Central memory CD4-positive, alpha-beta T cell (primary cell): ENCODE data around the gene PNO1.
"Not testable (repeated sequence)": the region's sequence is repeated elsewhere in the genome, so short reads cannot be mapped to it uniquely, and the experiment has no call there.

ENCODE experiments used
- DNase-seq: peaks from one replicate; pipeline ENCODE4 v3.0.0; 2022
- total RNA-seq, 3 experiments: gene quantifications; one replicate each; lab custom pipeline; 2026; lab: John Stamatoyannopoulos, UW

Gene PNO1
- 24.8 to 166 (median 38.6) reads per million in 3 experiments for total RNA-seq

DNA sequence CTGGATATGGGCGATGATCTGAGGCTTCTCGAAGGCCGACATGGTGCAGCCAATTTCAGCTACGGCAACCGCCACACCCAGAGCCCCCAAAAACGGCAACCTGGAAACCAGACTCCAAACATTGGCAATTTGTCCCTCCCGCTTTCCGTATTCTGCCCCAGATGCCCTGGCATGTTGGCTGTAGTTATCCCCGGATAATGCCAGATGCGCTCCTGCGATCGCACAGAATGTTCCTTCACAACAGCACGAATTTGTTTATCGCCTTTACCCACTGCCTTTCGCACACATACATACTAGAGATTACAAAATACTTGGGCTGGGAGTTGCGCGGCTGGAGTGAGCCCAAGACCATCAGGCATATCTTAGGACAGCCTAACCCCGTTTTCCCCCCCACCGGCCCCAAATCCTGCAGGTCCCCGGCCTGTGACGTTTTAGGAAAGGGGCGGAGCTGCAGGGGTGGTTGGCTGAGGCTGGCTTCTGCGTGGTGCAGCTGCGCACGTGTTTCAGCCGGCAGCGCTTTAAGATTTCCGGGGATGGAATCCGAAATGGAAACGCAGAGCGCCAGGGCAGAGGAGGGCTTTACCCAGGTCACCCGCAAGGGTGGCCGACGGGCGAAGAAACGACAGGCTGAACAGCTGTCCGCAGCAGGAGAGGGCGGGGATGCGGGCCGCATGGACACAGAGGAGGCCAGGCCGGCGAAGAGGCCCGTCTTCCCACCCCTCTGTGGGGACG lies at the start of gene PNO1:
PNO1 (plus strand) TSS at position 487 of the 732 bp plus-strand sequence; CDS start at position 534, 47 bp downstream.
- DNase-seq = peak; percentile 97

DNA sequence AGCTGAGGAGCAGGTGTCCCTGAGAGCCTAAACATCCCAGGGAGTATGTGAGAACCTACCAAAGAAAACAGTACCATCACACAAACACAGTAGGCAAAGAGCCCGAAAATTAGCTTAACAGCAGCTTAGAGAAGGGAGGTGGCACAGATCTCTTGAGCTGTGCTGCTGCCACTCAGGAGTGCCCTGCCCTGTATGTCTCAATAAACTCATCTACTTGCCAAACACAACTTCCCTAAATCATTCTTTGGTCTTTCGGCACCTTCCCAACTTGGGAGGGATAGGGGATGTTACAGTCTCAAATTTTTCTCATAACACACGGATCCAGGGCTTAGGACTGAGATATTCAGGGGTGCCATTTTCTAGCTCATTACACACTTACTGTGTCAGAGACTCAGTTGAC lies 49.6 kb upstream of the PNO1 start:
- DNase-seq = no peak

DNA sequence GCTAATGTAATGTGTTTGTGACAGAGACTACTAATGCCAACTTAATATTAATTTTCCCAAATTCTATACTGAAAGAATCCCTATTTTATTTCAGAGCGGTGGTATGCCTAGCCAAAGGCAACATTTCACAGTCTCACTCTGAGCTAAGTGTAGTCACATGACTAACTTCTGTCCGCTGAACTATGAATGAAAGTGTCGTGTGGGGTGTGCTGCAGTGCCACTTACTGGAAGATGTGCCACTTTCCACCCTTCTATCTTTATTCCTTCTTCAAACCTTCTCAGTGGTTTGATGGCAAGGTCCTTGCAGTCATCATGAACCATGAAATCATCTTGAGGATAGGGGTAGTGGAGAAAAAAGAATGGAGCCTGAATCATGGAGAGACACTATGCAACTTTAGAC lies 47.6 kb upstream of the PNO1 start:
- no peak for DNase-seq

DNA sequence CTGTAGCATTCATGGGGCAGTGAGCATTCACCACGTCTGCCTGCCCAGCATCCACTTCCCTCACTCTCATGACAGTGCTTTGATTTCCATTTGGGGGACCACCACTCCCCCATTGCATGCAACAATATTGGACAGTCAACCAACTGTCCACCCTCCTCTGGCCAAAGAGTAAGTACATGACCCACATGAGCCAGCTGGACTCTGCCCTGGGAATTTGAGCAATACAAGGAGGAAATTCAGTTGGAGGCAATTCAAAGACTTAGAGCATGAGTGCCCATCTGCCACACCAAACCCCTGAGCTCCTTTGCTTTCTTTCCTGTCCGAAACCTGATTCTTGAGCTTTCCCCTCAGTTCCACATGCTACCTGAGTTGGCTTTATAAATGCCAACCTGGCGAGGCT lies 41.7 kb upstream of the PNO1 start:
- DNase-seq = no peak

DNA sequence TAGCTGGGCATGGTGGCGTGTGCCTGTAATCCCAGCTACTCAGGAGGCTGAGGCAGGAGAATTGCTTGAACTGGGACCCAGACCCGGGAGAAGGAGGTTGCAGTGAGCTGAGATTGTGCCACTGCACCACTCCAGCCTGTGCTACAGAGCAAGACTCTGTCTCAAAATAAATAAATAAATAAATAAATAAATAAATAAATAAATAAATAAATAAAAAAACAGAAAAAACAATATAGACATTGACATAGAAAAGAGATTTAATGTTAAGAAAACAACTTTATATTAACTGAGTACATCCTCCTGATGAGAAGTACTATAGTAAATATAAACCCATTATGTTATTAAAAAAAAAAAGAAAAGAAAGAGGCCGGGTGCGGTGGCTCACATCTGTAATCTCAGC lies 39.8 kb upstream of the PNO1 start:
- not testable (repeated sequence) for DNase-seq

DNA sequence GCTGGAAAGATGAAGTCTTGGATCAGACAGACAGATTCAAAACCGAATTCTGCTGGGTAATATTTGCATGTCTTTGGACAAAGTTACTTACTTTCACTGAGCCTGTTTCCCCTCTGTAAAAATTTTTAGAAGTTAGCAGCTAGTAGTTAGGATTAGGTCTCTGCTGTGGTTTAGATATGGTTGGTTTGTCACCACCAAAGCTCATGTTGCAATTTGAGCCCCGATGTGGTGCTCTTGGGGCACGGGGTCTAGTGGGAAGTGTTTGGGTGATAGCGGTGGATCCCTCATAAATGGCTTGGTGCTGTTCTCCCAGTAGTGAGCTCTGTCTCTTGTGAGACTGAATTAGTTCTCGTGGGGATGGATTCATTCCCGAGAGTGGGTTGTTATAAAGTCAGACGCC lies 38.9 kb upstream of the PNO1 start:
- no peak for DNase-seq

DNA sequence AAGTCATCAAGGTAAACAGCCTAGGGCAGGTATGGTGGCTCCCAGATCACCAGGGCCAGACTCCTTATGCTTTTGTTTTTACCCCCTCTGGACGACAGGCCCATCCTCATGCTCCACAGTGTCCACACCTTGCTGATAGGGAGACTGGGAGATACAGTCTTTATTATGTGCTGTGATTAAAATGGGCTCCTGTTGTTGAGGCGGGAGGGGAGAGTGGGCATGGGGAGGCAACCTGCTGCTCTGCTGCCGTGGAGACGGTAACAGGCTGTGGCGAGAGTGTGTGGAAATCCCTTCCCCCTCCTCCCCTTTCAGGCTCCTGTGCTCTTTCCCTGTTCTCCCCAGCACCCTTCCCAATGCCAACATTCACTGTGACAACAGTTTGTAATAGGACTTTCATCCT lies 38.2 kb upstream of the PNO1 start:
- DNase-seq = no peak

DNA sequence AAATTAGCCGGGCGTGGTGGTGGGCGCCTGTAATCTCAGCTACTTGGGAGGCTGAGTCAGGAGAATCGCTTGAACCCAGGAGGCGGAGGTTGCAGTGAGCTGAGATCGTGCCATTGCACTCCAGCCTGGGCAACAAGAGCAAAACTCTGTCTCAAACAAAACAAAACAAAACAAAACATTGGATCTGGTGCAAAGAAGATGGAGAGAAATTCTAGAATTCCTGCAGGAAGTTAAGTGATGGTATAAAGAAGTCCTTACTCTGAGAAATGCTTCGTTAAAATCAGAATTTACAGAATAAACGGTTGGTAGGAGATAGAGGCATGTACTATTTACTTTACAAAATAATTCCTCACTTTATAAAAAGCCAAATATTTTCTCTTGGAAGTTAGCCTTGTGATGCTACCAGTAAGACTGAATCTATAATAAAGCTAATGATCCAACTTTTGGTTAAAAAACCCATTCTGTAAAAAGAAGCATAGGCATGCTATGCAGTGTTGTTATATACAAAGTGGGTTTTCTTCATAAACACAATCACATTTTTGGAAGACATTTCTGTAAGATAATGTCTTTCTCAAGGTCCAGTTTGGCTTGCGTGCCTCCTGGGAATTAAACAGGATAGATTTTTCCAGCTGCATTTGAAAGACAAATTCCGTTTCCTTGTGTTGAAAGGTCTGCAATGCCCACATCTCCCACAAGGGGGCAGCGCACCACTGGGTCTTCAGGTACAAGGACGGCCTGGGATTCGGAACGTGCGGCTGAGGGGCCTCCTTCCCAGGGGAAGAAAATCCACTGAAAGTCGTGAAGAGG lies 35.6 kb upstream of the PNO1 start:
- DNase-seq = peak; percentile 51

DNA sequence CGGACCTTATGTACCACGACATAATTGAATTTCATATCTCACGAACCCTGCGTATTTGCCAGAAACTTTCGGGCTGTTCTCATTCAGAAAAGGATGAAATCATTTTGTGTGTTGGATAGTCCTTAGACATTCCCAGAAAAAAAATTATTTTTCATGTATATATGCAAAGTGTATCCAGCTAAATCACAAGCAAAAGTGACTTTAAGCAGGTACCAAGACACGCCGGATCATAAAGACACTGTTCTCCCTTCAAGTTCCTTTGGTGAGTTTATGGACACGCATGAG lies 35.1 kb upstream of the PNO1 start:
- no peak for DNase-seq

DNA sequence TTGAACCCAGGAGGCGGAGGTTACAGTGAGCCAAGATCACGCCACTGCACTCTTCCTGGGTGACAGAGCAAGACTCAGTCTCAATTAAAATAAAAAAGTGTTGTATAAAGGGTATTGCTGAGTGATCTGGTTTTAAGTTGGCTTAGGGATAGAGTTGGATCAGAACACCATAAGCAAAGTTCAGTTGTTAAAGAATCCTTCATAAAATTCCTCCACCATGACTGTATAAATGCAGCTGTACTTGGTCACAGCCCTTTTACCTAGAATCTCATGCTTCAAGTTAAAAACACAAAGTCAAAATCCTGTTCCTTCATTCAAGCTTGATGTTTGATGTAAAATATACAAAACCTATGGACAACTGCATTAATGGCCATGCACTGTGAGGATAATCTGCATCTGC lies 33.4 kb upstream of the PNO1 start:
- no peak for DNase-seq

DNA sequence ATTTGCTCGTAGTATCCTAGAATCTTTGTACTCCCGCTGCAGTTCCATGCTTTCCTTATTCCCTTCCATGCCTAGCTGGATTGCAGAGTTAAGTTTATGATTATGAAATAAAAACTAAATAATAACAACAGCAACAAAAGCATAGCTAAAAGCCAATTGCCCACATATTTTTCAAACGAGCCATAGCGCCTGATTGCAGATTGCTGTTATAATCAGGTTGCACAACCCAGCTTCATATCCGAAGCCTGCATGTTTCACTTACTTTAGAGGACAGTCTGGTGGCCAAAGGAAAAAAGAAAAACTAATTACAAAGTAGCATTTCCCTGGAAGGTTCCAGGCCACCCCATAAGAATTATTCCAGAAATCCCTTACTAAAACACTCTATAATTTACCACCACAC lies 31.9 kb upstream of the PNO1 start:
- DNase-seq = no peak

DNA sequence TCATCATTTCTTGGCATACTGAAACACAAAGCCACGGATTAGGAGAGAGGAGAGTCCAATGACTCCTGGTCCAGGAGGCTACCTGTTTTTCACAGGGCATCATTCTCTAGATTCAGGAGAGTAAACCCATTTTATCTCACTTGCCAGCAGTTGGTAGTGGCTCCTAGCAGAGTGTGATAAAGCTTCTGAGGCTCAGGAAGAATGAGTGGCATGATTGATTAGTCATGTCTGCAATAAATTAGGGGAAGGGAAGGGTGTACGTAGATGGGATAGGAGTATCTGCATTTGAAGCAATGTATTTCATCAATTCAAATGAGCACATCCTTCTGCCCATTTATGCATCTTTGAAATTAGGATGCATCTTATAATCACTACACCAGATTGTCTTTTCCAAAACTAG lies 31.1 kb upstream of the PNO1 start:
- DNase-seq = no peak

DNA sequence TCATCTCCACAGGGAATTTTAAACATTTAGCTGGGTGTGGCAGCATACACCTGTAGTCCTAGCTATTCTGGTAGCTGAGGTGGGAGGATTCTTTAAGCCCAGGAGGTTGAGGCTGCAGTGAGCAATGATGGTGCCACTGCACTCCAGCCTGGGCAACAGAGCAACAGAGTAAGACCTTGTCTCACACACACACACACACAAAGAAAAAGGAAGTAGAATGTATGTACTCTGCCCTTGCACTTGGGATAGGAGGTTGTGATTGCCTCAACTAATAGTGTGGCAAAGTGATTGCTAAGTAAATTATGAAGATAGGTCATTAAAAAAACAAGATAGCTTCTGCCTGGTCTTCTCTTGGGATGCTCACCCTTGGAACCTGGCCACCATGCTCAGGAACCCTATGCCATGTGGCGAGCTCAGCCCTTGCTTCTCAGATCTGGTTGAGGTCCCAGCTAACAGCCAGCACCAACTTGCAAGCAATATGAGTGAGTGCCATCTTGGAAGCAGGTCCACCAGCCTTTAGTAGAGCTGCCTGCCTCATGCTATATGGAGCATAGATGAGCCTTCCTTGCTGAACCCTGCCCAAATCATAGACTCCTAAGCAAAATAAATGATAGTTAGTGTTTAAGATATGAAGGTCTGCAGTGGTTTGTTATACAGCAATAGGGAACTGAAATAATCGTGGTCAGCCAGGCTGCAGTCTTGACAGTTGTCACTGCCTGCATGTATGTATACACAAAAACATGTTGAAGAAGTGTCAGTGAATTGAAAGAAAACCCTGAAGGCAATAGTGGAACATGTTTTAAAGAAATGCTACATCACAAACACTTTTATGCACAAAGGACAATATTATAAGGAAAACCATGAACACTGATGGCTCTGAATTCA lies 30.1 kb upstream of the PNO1 start:
- no peak for DNase-seq

DNA sequence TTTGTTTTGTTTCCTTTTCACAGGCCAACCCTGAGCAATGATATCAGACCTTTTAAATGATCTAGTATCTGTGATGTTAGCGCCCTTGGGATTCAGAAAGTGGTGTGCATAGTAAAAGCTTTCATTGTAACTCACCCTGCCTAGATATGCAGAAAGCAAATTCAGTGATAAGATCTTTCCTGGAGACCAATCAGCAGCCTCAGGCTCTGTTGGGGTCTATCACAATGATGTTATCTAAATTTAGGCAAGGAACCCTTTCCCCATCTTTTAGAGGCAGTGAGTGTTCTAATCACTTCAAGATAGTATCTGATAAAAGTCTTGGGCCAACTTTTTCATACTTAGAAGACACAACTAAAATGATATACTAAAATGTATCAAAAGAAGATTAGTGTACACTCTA lies 23.6 kb upstream of the PNO1 start:
- DNase-seq = no peak

DNA sequence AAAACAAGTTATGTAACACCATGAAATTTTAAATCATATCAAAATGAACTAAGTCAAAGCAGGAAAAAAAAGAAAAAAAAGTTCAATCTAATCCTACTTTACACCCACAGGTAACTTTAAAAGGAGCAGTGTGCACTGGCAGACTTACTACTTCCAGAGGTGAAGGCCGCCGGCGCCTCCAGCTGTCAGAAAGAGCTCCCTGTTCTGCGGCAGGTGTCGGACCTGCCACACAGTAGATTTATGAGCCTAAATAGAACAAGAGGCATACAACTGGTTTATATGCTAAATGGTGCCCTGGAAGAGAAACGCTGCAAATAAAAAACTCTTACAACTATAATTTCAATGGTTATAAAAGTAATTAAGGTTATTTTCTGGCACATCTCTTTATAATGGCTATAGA lies 23.1 kb upstream of the PNO1 start:
- no peak for DNase-seq

DNA sequence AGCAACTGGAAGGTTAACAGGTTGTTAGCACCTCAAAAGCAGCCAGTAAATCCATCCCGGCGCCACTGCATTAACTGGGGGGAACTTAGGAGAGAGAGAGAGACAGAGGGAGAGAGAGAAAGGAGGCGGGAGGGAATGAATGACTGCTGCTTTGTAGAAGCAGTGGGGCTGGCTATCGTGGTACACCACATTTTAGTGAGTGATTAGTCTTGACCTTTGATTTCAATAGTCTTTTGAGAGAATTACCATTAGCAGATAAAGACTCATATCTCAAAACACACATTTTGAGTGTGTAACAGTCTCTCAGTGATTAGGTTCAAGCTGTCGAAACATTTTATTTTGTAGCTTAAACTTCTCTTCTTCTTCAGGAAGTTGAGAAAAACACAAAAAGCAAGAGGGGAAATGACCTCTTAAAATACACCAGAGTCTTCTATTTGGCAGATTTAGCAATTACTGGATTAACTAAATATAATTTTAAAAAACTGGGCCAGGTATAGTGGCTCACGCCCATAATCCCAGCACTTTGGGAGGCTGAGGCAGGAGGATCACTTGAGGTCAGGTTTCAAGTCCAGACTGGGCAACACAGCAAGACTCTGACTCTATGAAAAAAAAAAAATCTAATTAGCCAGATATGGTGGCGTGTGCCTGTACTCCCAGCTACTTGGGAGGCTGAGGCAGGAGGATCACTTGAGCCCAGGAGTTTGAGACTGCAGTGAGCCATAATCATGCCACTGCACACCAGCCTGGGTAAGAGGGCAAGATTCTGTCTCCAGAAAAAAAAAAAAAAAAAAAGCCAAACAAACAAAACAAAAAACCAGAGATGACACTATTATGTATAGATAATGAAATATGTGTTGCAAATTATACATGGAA lies 22.0 kb upstream of the PNO1 start:
- DNase-seq = no peak

DNA sequence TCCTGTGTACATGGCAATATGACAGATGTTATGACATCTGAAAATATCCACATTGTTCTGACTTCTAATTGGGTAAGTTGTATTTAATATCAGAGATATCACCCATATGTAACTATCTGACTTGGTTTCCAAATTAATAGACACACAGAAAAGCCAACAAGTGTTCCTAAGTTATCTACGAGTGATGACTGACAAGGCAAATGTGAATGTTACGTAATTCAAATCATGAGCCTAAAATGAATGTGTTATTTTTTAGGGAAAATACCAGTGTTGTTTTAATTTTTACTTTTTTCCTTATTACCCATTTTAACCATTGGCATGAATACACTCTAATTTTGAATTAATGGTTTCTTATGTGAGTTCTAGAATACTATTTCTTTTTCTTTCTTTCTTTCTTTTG lies 15.8 kb upstream of the PNO1 start:
- DNase-seq = no peak

DNA sequence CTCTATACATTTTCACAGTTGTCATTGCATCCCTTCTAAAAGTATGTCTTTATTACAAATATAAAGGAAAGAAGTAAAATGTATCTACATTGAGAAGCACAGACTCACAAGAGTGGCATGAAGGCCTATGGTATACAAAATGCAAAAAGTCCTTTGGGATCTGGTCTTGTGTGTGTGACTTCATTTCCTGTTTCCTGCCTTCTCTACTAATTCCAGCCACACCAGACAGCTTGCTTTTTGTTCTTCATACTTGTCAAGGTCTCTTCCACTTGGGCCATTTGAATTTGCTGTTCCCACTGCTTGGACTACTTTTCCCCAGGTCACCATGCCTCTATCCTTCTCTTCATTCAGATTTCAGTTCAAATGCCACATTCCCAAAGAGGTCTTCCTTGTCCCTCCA lies 6.7 kb upstream of the PNO1 start:
- DNase-seq = no peak

DNA sequence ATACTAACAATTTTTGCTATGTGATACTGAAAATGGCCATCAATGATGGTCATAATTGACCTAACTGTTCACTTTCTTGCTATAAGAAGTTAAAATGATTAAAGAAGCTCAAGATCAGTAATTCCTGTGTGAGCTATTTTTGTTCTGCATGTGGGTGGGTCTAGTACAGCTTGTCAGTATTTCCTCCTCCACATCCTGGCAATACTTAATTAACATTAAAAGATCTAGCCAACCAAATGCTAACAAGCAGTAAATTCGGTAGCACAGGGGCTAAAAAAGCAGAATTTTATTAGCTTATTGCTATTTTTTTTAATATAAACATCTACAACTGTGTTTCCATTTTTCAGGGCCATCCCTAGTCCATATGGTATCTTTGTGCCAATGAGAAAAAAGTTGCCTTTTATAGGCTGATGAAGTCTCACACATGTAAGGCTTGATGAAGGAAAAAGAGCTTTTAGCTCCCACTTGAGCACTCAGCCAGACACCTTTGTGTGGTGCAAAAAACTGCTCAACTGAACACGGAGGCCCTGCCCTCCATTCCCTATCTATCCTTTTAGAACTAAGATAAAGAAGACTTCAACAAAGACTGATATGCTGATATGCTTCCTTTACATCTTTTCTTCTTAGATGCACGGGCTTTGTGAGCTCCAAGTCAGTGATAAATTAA lies 4.9 kb upstream of the PNO1 start:
- no peak for DNase-seq

DNA sequence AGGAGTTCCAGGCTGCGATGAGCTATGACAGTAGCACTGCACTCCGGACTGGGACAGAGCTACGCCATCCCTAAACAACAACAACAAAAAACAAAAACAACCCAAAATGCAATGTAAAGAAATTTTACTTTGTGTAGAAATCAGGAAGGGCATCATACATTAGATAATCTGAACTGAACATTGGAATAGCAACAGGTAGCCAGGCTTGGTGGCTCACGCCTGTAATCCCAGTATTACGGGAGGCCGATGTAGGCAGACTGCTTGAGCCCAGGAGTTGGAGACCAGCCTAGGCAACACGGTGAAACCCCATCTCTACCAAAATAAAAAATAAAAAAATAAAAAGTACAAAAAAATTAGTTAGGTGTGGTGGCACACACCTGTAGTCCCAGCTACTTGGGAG lies 2.1 kb upstream of the PNO1 start:
- no peak for DNase-seq

DNA sequence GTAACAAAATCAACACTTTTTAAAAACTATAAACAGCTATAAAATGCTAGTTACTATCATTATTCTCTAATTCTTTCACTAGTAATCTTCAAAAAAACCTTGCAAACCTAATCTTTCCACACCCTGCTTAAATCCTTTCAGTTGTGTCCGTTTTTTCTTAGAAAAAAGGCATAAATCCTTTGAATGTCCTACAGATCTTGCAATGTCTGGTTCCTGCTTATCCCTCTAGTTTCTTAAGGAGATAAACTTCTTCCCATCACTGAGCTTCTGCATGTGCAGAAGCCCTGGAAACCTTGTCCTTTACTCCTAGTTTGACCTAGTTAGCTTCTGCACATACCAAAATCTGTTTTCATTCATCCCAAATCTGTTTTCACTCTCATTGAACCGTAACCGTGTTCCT lies 1.3 kb upstream of the PNO1 start:
- DNase-seq = no peak

DNA sequence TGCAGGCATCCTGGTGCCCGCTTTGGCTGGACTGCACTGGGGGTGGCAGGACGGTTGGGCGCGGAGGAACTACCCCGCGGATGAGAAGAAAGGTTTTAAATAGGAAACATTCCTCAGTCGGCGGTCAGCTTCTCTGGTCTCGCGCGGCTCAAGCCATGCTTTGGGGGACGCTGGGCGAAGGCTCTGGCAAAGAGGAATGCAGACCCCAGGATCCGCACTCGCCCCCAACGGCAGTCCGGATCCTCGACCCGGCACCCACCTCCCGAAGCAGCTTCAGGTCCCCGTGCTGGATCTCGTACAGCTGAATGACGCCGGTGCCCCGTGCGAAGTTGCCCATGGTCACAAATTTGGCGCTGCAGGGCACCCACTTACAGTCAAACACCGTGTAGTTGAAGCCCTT lies 686 bp upstream of the PNO1 start:
- no peak for DNase-seq
